Tibial nerve (tissue), 4 donors: Measurements from ENCODE around the gene GPAM.

Experiments used
- EP300 ChIP-seq, 2 donors: sonication (generic); formaldehyde crosslinking; IDR thresholded peaks; one replicate each; pipeline ENCODE4 v1.6.1; 2017; ENCODE audit warnings: antibody characterized with exemption in 2 of 2, mild to moderate bottlenecking in 1 of 2
- POLR2A ChIP-seq, 2 donors: fragments of 450-650 bp; IDR thresholded peaks; one replicate each; pipeline ENCODE4 v1.6.1; 2017; ENCODE audit warnings: antibody characterized with exemption in 2 of 2, mild to moderate bottlenecking in 2 of 2, moderate library complexity in 2 of 2
- TF ChIP-seq, protein P1 (sequence below), 5 experiments: fragments of 200-600 bp in 3 of 5; fragments of 450-650 bp in 2 of 5; sonication (generic) in 3 of 5; IDR thresholded peaks; one replicate each; pipeline ENCODE4 v1.5.1; 2016 to 2019; ENCODE audit warnings: antibody characterized with exemption in 5 of 5, mild to moderate bottlenecking in 3 of 5, moderate library complexity in 2 of 5

DNA sequence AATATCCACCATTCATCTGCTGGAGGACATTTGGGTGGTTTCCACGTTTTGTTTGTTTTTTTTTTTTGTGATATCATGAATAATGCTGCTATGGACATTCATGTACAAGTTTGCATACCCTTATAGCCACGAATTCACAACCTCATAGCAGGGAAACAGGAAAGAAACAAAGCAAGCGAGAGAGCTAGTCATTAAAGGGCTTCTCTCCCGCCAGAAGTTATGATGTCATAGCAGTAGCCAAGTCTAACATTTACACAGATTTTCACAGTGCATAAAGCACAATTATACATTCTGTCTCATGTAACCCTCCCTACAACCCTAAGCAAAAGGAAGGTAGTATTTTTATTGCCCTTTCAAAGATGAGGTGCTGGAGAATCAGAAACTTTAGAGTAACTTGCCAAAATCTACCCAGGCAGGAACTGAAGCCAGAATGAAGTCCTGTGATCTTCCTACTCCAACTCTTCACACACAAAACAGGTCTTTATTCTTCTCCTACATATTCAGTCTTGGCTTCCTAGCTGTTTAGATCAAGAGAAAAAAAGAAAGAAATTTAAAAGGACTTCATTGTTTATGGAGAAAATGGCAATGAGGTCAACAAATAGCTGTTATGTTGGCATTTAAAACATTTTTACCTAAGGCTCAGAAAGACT, 33.9 kb upstream of the GPAM start:
- TF ChIP-seq, protein P1, sequence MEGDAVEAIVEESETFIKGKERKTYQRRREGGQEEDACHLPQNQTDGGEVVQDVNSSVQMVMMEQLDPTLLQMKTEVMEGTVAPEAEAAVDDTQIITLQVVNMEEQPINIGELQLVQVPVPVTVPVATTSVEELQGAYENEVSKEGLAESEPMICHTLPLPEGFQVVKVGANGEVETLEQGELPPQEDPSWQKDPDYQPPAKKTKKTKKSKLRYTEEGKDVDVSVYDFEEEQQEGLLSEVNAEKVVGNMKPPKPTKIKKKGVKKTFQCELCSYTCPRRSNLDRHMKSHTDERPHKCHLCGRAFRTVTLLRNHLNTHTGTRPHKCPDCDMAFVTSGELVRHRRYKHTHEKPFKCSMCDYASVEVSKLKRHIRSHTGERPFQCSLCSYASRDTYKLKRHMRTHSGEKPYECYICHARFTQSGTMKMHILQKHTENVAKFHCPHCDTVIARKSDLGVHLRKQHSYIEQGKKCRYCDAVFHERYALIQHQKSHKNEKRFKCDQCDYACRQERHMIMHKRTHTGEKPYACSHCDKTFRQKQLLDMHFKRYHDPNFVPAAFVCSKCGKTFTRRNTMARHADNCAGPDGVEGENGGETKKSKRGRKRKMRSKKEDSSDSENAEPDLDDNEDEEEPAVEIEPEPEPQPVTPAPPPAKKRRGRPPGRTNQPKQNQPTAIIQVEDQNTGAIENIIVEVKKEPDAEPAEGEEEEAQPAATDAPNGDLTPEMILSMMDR (IDR thresholded peaks at IDR 0.05), result no peak
- TF ChIP-seq POLR2A (IDR thresholded peaks at IDR 0.05), result no peak
- TF ChIP-seq EP300 (IDR thresholded peaks at IDR 0.05), result peak in 1 of 2 donors; percentile 14
